Lung (tissue), 12 donors: ENCODE results near the gene NCOA5. TPM values are rescaled to one million over a fixed set of nuclear protein-coding genes. Genes with fewer than 3 reads are reported as not detected.

ENCODE experiments used
- ATAC-seq: fragments of 200-7000 bp; cut with Tn5 transposase; one replicate; pipeline ENCODE4 v1.9.1; 2020; ENCODE audit warnings: moderate number of reproducible peaks; ENCODE audit not compliant: insufficient read depth, low FRiP score
- DNase-seq, 3 donors: peaks; one replicate each; pipeline ENCODE4 v3.0.0-alpha.2; 2013 to 2017
- H3K27ac ChIP-seq, 2 donors: one replicate each; pipeline ENCODE4 v1.5.1; 2013; ENCODE audit warnings: mild to moderate bottlenecking in 2 of 2, moderate library complexity in 2 of 2, control low read depth in 1 of 2, inconsistent platforms in 1 of 2, low read depth in 1 of 2, low read length in 1 of 2
- H3K27me3 ChIP-seq, 3 donors: one replicate each; pipeline ENCODE4 v1.5.1; 2013; ENCODE audit warnings: low read length in 2 of 3; ENCODE audit not compliant: control insufficient read depth in 3 of 3, insufficient read depth in 3 of 3
- H3K36me3 ChIP-seq, 4 donors: one replicate each; pipeline ENCODE4 v1.5.1; 2013; ENCODE audit warnings: low read length in 4 of 4, mild to moderate bottlenecking in 1 of 4, moderate library complexity in 1 of 4; ENCODE audit not compliant: control insufficient read depth in 4 of 4, insufficient read depth in 4 of 4
- H3K4me1 ChIP-seq, 5 donors: one replicate each; pipeline ENCODE4 v1.5.1; 2013; ENCODE audit warnings: low read length in 5 of 5, mild to moderate bottlenecking in 2 of 5, moderate library complexity in 1 of 5; ENCODE audit not compliant: control insufficient read depth in 5 of 5, insufficient read depth in 5 of 5
- H3K4me3 ChIP-seq: one replicate; pipeline ENCODE4 v1.5.1; 2013; ENCODE audit warnings: mild to moderate bottlenecking, control low read depth, moderate library complexity
- H3K9ac ChIP-seq, 2 donors: one replicate each; pipeline ENCODE4 v1.5.1; 2013; ENCODE audit warnings: low read length in 2 of 2, control low read depth in 1 of 2; ENCODE audit not compliant: insufficient read depth in 1 of 2
- H3K9me3 ChIP-seq, 4 donors: one replicate each; pipeline ENCODE4 v1.5.1; 2013; ENCODE audit warnings: low read length in 3 of 4, mild to moderate bottlenecking in 1 of 4, moderate library complexity in 1 of 4; ENCODE audit not compliant: control insufficient read depth in 4 of 4, insufficient read depth in 3 of 4
- WGBS, 2 donors: extraction: QIAGEN DNeasy Blood & Tissue Kit; methylation state at CpG; one replicate each; pipeline ENCODE4 v1.1.7; 2013; 5-methylcytosine and 5-hydroxymethylcytosine counted together
- polyA plus RNA-seq, 2 donors: library from polyadenylated mRNA; stranded (reverse); fragments of 200-250 nt; gene quantifications; one replicate each; pipeline ENCODE4 v1.2.1, GENCODE V29; 2013
- total RNA-seq, 2 donors: library from RNA; depleted of rRNA in 1 of 2; stranded (reverse); fragments of >200 nt in 1 of 2; gene quantifications; one replicate each; pipeline ENCODE4 v1.2.1, GENCODE V29; 2014 to 2021
- TF ChIP-seq, protein P1 (sequence below): IDR thresholded peaks from 2 replicates; pipeline ENCODE4 v1.5.1; 2012; ENCODE audit warnings: mild to moderate bottlenecking; ENCODE audit errors: control extremely low read depth, extremely low read depth
- donor health status: control.
- donor health status: control.
- donor health status: Bipolar disorder and iron deficiency.
- donor health status: healthy.
- donor health status: DM: yes; HTN: yes; CAD: no.

NCOA5 gene
- total and polyA plus RNA-seq, 4 donors, result 11.1 to 24.2 (median 15.1) TPM

DNA sequence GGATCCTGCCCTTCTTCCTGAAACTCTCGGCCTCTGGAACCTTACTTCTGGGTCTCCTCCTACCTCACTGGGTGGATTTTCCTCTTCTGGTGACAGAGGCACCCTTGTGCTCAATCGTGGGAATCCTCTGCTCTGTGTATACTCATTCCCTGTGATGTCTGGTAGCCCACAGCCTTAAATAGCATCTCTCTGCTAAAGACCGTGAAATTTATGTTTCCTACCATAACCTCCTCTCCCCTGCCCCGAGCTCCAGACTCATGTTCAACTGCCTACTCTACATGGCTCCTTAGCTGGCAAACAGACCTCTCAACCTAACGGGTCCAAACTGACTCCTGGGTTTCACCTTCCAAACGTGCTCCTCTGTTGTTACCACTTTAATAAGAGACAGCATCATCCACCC lies 71.2 kb downstream of the NCOA5 start:
- WGBS, 2 donors, result 63 to 79% methylated on average over 6 of the region's 6 CpGs
- no peak overlapping the region for H3K27ac ChIP-seq
- no peak overlapping the region for H3K9ac ChIP-seq
- H3K4me1 ChIP-seq, result peaks cover 0 to 8% (median 0%) of the 10 kb centered on the region in 5 donors
- no peaks in the 10 kb centered on the region for H3K36me3 ChIP-seq
- ATAC-seq, result no peak
- peaks cover 0 to 2% (median 0%) of the 10 kb centered on the region in 4 donors for H3K9me3 ChIP-seq
- H3K4me3 ChIP-seq, result no peak overlapping the region
- TF ChIP-seq, protein P1, sequence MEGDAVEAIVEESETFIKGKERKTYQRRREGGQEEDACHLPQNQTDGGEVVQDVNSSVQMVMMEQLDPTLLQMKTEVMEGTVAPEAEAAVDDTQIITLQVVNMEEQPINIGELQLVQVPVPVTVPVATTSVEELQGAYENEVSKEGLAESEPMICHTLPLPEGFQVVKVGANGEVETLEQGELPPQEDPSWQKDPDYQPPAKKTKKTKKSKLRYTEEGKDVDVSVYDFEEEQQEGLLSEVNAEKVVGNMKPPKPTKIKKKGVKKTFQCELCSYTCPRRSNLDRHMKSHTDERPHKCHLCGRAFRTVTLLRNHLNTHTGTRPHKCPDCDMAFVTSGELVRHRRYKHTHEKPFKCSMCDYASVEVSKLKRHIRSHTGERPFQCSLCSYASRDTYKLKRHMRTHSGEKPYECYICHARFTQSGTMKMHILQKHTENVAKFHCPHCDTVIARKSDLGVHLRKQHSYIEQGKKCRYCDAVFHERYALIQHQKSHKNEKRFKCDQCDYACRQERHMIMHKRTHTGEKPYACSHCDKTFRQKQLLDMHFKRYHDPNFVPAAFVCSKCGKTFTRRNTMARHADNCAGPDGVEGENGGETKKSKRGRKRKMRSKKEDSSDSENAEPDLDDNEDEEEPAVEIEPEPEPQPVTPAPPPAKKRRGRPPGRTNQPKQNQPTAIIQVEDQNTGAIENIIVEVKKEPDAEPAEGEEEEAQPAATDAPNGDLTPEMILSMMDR, result no peak
- no peak for DNase-seq
- peaks cover 6 to 46% (median 25%) of the 10 kb centered on the region in 3 donors for H3K27me3 ChIP-seq

DNA sequence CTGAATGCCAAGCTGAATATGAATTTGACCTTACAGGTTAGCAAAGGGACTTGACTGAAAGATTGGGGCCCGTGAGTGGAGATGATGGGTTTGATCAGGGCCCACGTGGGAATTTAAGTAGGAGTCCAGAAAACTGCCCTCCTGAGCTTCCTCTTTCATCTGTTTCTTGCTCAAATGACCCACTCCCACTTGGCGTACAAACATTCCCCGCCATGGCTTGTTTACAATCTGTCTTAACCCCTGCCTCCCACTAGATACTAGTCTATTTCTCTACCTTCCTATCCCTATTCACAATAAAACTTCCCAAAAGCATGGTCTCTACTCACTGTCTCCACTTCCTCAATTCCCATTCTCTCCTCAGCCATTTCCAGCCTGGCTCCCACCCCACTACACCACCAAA lies 71.7 kb downstream of the NCOA5 start:
- peaks cover 0 to 2% (median 0%) of the 10 kb centered on the region in 4 donors for H3K9me3 ChIP-seq
- 43 to 85% methylated on average over 4 of the region's 4 CpGs for WGBS, 2 donors
- no peak for DNase-seq

DNA sequence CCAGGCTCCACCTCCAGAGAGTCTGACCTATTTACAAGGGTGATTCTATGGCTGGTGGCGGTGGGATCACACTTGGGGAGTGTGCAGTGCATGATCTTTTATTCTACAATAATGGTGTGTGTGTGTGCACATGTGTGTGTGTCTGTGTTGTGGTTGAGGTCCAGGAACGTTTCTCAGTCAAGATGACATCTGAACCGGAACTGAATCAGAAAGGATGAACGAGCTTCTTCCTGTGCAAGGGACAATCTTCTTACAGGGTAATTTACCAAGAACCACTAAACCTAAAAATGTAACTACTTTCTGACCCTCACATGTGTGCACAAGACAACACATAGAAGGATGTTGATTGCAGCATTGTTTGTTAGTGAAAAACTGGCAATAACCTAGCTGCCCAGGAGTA lies 72.5 kb downstream of the NCOA5 start:
- Histone ChIP-seq H3K27ac (no peak overlapping the region), H3K4me1 (peaks cover 0 to 11% (median 0%) of the 10 kb centered on the region in 5 donors), H3K9me3 (peaks cover 0 to 2% (median 0%) of the 10 kb centered on the region in 4 donors), H3K36me3 (no peaks in the 10 kb centered on the region), H3K4me3 (no peak overlapping the region), H3K27me3 (peaks cover 6 to 54% (median 36%) of the 10 kb centered on the region in 3 donors), H3K9ac (no peak overlapping the region)
- ATAC-seq (no peak), DNase-seq (no peak)
- WGBS, 2 donors, result 53 to 65% methylated on average over 4 of the region's 4 CpGs
- TF ChIP-seq, protein P1, result no peak

More for the DNA sequence above, 71.7 kb downstream of the NCOA5 start:
- Histone ChIP-seq H3K27ac (no peak overlapping the region), H3K4me3 (no peak overlapping the region), H3K4me1 (peaks cover 0 to 11% (median 0%) of the 10 kb centered on the region in 5 donors), H3K36me3 (no peaks in the 10 kb centered on the region), H3K27me3 (peaks cover 6 to 47% (median 29%) of the 10 kb centered on the region in 3 donors), H3K9ac (no peak overlapping the region)
- TF ChIP-seq, protein P1, result no peak
- no peak for ATAC-seq
